Measurements from ENCODE around the gene RNF224. TPM values are rescaled to one million over a fixed set of nuclear protein-coding genes. Genes with fewer than 3 reads are reported as not detected.

Gene RNF224
- total RNA-seq, 1 experiment from 2014 or later = 0.30 TPM

GRCh38 chr9:137240841-137241489 is 13.7 kb downstream of the RNF224 start, which contains the start of gene TUBB4B:
TUBB4B (plus strand) TSS chr9:137241287; CDS start chr9:137241361, 74 bp downstream.
- peak; percentile 75 for ATAC-seq
- POLR2A ChIA-PET = interaction anchor here (0.6 to 1.9 kb wide), 30 partner anchors 9 to 293 kb away, joined by 3 to 39 read pairs (median 5); partner anchors contain the start of genes ANAPC2, DPP7, ENTPD2 and ENTPD8
- RAD21 ChIA-PET (ENCODE audit: low non-redundant PET in 1 of 2, low total read pairs in 2 of 2, uncharacterized antibody in 2 of 2, unreplicated experiment in 2 of 2) = no interaction called here
- Histone ChIP-seq H3K9me2 (ENCODE audit: insufficient read depth) (no peaks in the 10 kb centered on the region), H3K27me3 (ENCODE audit: insufficient read depth, low read length) (no peaks in the 10 kb centered on the region), H3K4me1 (ENCODE audit: control insufficient read depth in 1 of 2, insufficient read depth in 2 of 2, low read length in 2 of 2) (peaks cover 31 to 61% of the 10 kb centered on the region in 2 experiments), H3K9me3 (ENCODE audit: control insufficient read depth in 1 of 2, insufficient read depth in 1 of 2, low read depth in 1 of 2, low read length in 2 of 2) (no peaks in the 10 kb centered on the region), H3K4me3 (replicated peaks in 1 of 2; ENCODE audit: low read depth in 1 of 2, low read length in 2 of 2) (peak within 1 kb of the TSS; percentile 85 to 96), H3K4me2 (ENCODE audit: low read length) (peak within 1 kb of the TSS; percentile 98), H3K79me2 (ENCODE audit: insufficient read depth, low read length) (peaks cover 40% of the 10 kb centered on the region), H3K9ac (ENCODE audit: low read length) (peak within 1 kb of the TSS; percentile 97), H4K20me1 (ENCODE audit: insufficient read depth) (peaks cover 21% of the 10 kb centered on the region; the same call in 1 of the 2 replicates), H3K36me3 (ENCODE audit: control insufficient read depth in 1 of 2, insufficient read depth in 2 of 2, low read length in 2 of 2) (peaks cover 11 to 21% of the 10 kb centered on the region in 2 experiments), H3K27ac (ENCODE audit: low read depth, low read length) (peak within 1 kb of the TSS; percentile 100), H2AFZ (ENCODE audit: low read depth, low read length, poor library complexity, severe bottlenecking) (no peak within 1 kb of the TSS)
- no TSS peak for BruUV-seq (replicated peaks)
- intact Hi-C loops (cut with micrococcal nuclease) = loop anchor here (1.0 kb wide), 2 partner anchors 14 to 41 kb away; partner anchors contain the start of genes NELFB and TPRN
- DNase-seq (ENCODE audit: low read depth, low spot score) = peak; percentile 100
- CTCF ChIA-PET = interaction anchor here (1.0 to 1.9 kb wide), 5 partner anchors 13 to 211 kb away, joined by 3 to 10 read pairs (median 5); partner anchors contain the start of gene MAN1B1
- TF ChIP-seq SP1 (IDR thresholded peaks at IDR 0.05; ENCODE audit: low read depth) = no peak
- TF ChIP-seq REST (IDR thresholded peaks at IDR 0.05; ENCODE audit: low read depth) = no peak
- no peak for TF ChIP-seq CBX3 (IDR thresholded peaks at IDR 0.05; ENCODE audit: low read depth)
- TF ChIP-seq EGR1 (IDR thresholded peaks at IDR 0.05; ENCODE audit: low read depth) = no peak
- no peak for TF ChIP-seq MAX (IDR thresholded peaks at IDR 0.05)
- no peak for TF ChIP-seq ZFX (IDR thresholded peaks at IDR 0.05)
- no peak for TF ChIP-seq RAD21 (IDR thresholded peaks at IDR 0.05; ENCODE audit: low read depth)
- TF ChIP-seq EZH2phosphoT487 (IDR thresholded peaks at IDR 0.05; ENCODE audit: borderline replicate concordance) = no peak
- TF ChIP-seq JUND (IDR thresholded peaks at IDR 0.05) = no peak
- peak; percentile 6 for TF ChIP-seq TCF7L2 (IDR thresholded peaks at IDR 0.05; ENCODE audit: borderline replicate concordance, extremely low read depth, insufficient read depth, insufficient read length)
- peak; percentile 87 for TF ChIP-seq YY1 (IDR thresholded peaks at IDR 0.05; ENCODE audit: extremely low read depth, insufficient replicate concordance, low read depth, low read length)
- TF ChIP-seq CEBPB (IDR thresholded peaks at IDR 0.05; ENCODE audit: low read depth) = no peak
- peak; percentile 60 for TF ChIP-seq ZBTB33 (IDR thresholded peaks at IDR 0.05; ENCODE audit: extremely low read depth, insufficient replicate concordance, low read length)
- TF ChIP-seq EZH2 (IDR thresholded peaks at IDR 0.05) = no peak
- TF ChIP-seq POLR2A (IDR thresholded peaks at IDR 0.05; ENCODE audit: borderline replicate concordance, extremely low read depth, insufficient read depth, insufficient read length) = peak; percentile 98
- TF ChIP-seq SIN3A (IDR thresholded peaks at IDR 0.05; ENCODE audit: low read depth) = no peak
- no peak for TF ChIP-seq SRF (IDR thresholded peaks at IDR 0.05; ENCODE audit: low read depth)
- TF ChIP-seq ATF3 (IDR thresholded peaks at IDR 0.05) = no peak
- no peak for TF ChIP-seq ZNF274 (IDR thresholded peaks at IDR 0.05; ENCODE audit: low read depth, low read length)
- TF ChIP-seq POLR2AphosphoS5 (IDR thresholded peaks at IDR 0.05; ENCODE audit: low read depth, low read length) = peak; percentile 99
- no peak for TF ChIP-seq ELF1 (IDR thresholded peaks at IDR 0.05; ENCODE audit: borderline replicate concordance, low read depth)

Data from HCT116 (cell line).